ENCODE measurements around the gene DNAJA2.

DNAJA2 gene

GRCh38 chr16:46924402-46924801 is 49.1 kb downstream of the DNAJA2 start:
- no peak for DNase-seq

GRCh38 chr16:46923513-46924295 is 49.8 kb downstream of the DNAJA2 start:
- no peak for DNase-seq

- DNase-seq: no peak
Observed at GRCh38 chr16:46922239-46922638, 51.2 kb downstream of the DNAJA2 start.

- no peak for DNase-seq
Observed at GRCh38 chr16:46920402-46921068, 52.9 kb downstream of the DNAJA2 start.

- DNase-seq: peak; percentile 62
Observed at GRCh38 chr16:46918905-46919792, 54.3 kb downstream of the DNAJA2 start.

- no peak for DNase-seq
Observed at GRCh38 chr16:46918400-46918799, 55.1 kb downstream of the DNAJA2 start.

GRCh38 chr16:46916980-46917379 is 56.5 kb downstream of the DNAJA2 start:
- peak; percentile 32 for DNase-seq

GRCh38 chr16:46915483-46916025 is 57.9 kb downstream of the DNAJA2 start:
- DNase-seq: no peak

GRCh38 chr16:46914556-46915201 is 58.8 kb downstream of the DNAJA2 start:
- peak; percentile 92 for DNase-seq

- DNase-seq: no peak
Observed at GRCh38 chr16:46911650-46912049, 61.8 kb downstream of the DNAJA2 start.

GRCh38 chr16:46911038-46911437 is 62.4 kb downstream of the DNAJA2 start:
- no peak for DNase-seq

- DNase-seq: peak; percentile 61
Observed at GRCh38 chr16:46908540-46909372, 64.7 kb downstream of the DNAJA2 start.

GRCh38 chr16:46907061-46907774 is 66.3 kb downstream of the DNAJA2 start:
- DNase-seq: no peak

GRCh38 chr16:46906360-46907060 is 67.0 kb downstream of the DNAJA2 start:
- no peak for DNase-seq
